NB4 (cell line): ENCODE data around the gene BRI3.

Source experiments
- DNase-seq: peaks from one replicate; pipeline ENCODE4 v3.0.0; 2010; ENCODE audit warnings: low read depth
- H3K4me3 ChIP-seq: one replicate; pipeline ENCODE4 v1.5.1; 2011; ENCODE audit warnings: mild to moderate bottlenecking, low read depth, low read length, moderate library complexity
- CTCF ChIP-seq: IDR thresholded peaks from one replicate; pipeline ENCODE4 v1.5.1; 2012; ENCODE audit warnings: low read depth, low read length
- MAX ChIP-seq: IDR thresholded peaks from 2 replicates; pipeline ENCODE4 v1.6.1; 2011; ENCODE audit warnings: low read depth, low read length
- MYC ChIP-seq: IDR thresholded peaks from 2 replicates; pipeline ENCODE4 v1.6.1; 2011; ENCODE audit warnings: low read depth, low read length
- POLR2A ChIP-seq: IDR thresholded peaks from 2 replicates; pipeline ENCODE4 v1.6.1; 2011; ENCODE audit warnings: mild to moderate bottlenecking; ENCODE audit not compliant: insufficient read length; ENCODE audit errors: extremely low read depth

The BRI3 gene

GRCh38 chr7:98241674-98242241 is 39.7 kb upstream of the BRI3 start:
- TF ChIP-seq CTCF (no peak), MYC (no peak), POLR2A (no peak), MAX (no peak)
- no peak overlapping the region for H3K4me3 ChIP-seq
- DNase-seq: peak; percentile 49

- no peak overlapping the region for H3K4me3 ChIP-seq
- no peak for DNase-seq
- TF ChIP-seq MYC (no peak), POLR2A (no peak), CTCF (no peak), MAX (no peak)
Observed at GRCh38 chr7:98242342-98242741, 39.1 kb upstream of the BRI3 start.

GRCh38 chr7:98242934-98243333 is 38.6 kb upstream of the BRI3 start:
- DNase-seq: no peak
- no peak overlapping the region for H3K4me3 ChIP-seq
- TF ChIP-seq POLR2A: no peak
- no peak for TF ChIP-seq CTCF
- no peak for TF ChIP-seq MAX
- TF ChIP-seq MYC: no peak

- TF ChIP-seq CTCF: no peak
- no peak for TF ChIP-seq POLR2A
- no peak for TF ChIP-seq MAX
- no peak for TF ChIP-seq MYC
- no peak overlapping the region for H3K4me3 ChIP-seq
- DNase-seq: no peak
Observed at GRCh38 chr7:98244871-98245270, 36.6 kb upstream of the BRI3 start.

GRCh38 chr7:98248156-98248555 is 33.3 kb upstream of the BRI3 start:
- no peak overlapping the region for H3K4me3 ChIP-seq
- DNase-seq: no peak
- TF ChIP-seq POLR2A (no peak), MYC (no peak), CTCF (no peak), MAX (no peak)

- TF ChIP-seq POLR2A (no peak), MYC (no peak), CTCF (no peak), MAX (no peak)
- DNase-seq: no peak
- no peak overlapping the region for H3K4me3 ChIP-seq
Observed at GRCh38 chr7:98249106-98249505, 32.4 kb upstream of the BRI3 start.
